GM12865 (cell line): Measurements from ENCODE around the gene BMP2.

Experiments
- DNase-seq: peaks from one replicate; pipeline ENCODE4 v3.0.0; 2010; ENCODE audit warnings: low read depth
- H3K4me3 ChIP-seq: 2 replicates; pipeline ENCODE4 v1.5.1; 2011; ENCODE audit warnings: mild to moderate bottlenecking, low read depth, low read length, control low read depth
- CTCF ChIP-seq: IDR thresholded peaks from 2 replicates; pipeline ENCODE4 v1.5.1; 2011; ENCODE audit warnings: low read length, control low read depth, low read depth, inconsistent platforms; ENCODE audit not compliant: insufficient read depth; ENCODE audit errors: missing control alignments

BMP2 gene

GRCh38 chr20:6768228-6769140, 998 bp downstream of the BMP2 start:
- H3K4me3 ChIP-seq = peak overlapping the region; percentile 30; the same call in 1 of the 2 replicates
- no peak for DNase-seq
- no peak for TF ChIP-seq CTCF

GRCh38 chr20:6769903-6770785, 2.7 kb downstream of the BMP2 start:
- no peak overlapping the region for H3K4me3 ChIP-seq
- DNase-seq = no peak
- TF ChIP-seq CTCF = no peak

GRCh38 chr20:6770786-6771100, 3.3 kb downstream of the BMP2 start:
- no peak overlapping the region for H3K4me3 ChIP-seq
- TF ChIP-seq CTCF = no peak

GRCh38 chr20:6780433-6781190, 13.1 kb downstream of the BMP2 start:
- no peak overlapping the region for H3K4me3 ChIP-seq
- no peak for DNase-seq
- TF ChIP-seq CTCF = no peak

More at GRCh38 chr20:6770786-6771100, 3.3 kb downstream of the BMP2 start:
- no peak for DNase-seq

- no peak for DNase-seq
- H3K4me3 ChIP-seq = no peak overlapping the region
- TF ChIP-seq CTCF = no peak
These were observed 16.3 kb downstream of the BMP2 start for GRCh38 chr20:6783752-6784151.

GRCh38 chr20:6784210-6784631, 16.7 kb downstream of the BMP2 start:
- no peak for TF ChIP-seq CTCF
- no peak overlapping the region for H3K4me3 ChIP-seq
- DNase-seq = no peak
